CD1c-positive myeloid dendritic cell (primary cell): Measurements from ENCODE around the gene HPSE.
"Not testable (repeated sequence)": the region's sequence is repeated elsewhere in the genome, so short reads cannot be mapped to it uniquely, and the experiment has no call there.

Source experiments
- DNase-seq: peaks from one replicate; pipeline ENCODE4 v3.0.0-alpha.2; 2016; ENCODE audit errors: extremely low spot score

The HPSE gene

DNA sequence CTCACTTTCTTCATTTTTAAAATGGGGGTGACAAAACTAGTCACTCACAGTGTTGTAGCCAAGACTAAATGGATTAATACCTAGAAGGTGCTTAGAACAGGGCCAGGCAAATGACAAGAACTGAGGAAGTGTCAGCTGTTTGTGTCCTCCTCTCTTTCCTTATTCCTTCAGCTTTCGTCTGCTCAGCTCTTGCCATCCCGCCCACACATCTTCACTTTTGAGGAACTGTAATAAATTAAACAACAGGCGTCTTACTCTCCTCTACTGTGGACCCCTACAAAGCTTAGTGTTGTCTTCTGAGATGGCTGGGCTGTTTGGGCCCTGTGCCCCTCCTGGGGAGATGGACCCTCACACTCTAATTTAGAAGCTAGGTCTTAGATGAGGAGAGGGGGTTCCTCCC is 2.7 kb downstream of the HPSE start:
- peak; percentile 56 for DNase-seq

DNA sequence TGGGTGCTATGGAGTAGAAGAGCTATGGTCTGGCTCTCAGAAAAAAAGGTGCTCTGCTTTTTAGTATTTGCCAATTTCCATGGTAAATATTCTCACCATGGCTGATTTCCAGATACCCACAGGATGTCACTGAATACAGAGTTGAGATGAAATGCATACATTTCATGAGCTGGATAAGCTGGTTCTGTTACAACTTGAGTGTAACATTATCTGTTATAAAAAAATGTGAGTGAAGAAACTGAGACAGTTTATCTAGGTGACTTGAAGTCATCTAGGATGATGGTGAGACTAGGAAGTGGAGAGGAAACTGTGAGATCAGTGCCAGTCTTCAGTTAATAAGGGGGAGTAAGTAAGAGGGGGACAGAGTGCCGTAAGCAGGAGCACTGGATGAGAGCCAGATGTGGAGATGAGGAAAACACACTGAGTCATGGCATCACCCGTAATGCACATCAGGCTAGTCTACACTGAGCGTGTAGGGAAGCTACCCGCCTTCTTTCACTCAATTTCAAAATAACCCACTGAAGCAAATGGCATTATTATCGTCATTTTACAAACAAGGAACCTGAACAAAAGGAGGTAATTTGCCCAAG is 5.0 kb downstream of the HPSE start:
- DNase-seq, result peak; percentile 51

DNA sequence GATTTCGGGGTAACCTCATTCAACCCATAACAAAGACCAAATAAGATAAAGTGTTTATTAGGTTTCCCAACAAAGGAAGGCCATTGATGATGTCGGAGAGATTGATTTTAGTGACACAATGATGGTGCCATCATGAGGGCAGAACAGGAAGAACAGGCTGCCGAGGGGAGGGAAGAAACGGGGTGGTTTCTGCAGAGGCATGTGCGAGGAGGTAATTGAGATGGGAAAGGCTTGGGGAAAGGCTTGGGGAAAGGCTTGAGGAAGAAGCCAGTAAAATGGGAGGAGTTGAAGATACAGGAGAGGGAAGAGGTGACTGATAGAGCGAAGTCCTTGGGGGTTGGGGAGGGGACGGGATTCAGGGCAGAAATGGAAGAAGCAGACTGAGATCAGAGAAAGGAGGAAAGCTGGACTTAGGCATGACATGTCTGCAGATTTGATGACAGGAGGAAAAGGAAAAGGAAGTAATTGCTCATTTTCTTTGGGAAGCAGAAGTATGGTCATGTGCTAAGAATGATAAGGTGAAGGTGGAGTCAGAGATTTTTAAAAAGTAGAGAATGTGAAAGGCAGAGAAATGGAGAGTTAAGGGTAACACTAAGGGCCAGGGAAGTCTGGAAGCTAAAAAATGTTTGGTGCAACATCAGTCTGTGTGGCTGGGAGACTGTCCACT is 6.0 kb downstream of the HPSE start:
- DNase-seq, result peak; percentile 9

DNA sequence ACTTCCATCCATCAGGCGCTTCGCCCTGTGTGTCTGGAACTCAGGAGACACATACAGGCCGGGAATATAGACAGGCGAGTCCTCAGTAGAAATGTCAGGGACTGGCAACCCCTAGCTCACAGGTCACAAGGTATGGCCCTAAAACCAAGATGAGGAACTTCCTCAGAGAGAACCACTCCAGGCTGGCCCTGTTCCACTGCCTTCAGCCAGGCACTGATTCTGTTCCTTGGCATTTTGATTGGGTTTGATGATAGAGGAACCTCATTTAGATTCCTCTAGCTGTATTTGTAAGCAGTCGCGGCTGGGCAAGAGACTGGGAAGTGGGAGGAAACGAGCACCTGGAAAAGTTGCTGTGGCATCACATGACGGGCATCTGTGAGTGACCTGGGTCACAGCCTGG is 8.1 kb downstream of the HPSE start:
- no peak for DNase-seq

DNA sequence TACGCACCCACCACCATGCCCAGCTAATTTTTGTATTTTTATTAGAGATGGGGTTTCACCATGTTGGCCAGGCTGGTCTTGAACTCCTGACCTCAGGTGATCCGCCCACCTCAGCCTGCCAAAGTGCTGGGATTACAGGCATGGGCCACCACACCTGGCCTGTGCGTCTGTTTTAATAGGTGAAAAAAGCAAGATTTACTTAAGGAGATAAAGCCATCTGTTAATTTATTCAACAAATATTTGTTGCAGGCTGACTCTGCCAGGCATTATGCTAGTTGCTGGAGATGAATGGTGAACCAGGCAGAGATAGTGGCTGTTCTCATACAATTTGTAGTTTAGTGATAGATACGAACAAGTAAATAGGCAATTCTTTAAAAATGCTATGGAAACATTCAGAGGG is 9.3 kb downstream of the HPSE start:
- not testable (repeated sequence) for DNase-seq

DNA sequence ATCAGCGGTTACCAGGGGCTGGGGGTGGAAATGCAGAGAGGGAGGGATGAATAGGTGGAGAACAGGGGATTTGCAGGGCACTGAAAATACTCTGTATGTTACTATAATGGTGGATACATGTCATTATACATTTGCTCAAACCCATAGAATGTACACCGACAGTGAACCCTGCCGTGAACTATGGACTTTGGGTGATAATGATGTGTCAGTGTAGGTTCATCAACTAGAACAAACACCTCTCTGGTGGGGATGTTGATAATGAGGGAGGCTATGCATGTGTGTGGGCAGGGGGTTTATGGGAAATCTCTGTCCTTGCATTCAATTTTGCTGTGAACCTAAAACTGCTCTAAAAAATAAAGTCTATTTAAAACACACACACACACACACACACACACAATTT is 11.5 kb downstream of the HPSE start:
- no peak for DNase-seq

DNA sequence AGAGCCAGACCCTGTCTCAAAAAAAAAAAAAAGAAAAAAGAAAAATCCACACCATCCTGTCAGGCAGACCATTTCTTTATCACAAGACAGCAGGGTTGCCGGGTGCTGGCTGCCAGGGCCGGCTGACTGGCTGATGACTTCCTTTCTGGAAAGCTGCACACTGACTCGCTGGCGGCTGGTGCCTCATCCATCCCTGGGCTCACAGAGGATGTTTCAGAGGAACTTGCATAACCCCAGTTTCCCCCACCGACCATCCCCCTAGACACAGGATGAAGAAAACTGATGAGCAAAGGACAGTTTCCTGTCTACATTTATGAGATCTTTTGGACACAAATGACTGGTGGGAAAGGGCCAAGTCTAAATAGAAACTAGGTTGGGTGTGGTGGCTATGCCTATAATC is 14.1 kb downstream of the HPSE start:
- DNase-seq, result peak; percentile 55

DNA sequence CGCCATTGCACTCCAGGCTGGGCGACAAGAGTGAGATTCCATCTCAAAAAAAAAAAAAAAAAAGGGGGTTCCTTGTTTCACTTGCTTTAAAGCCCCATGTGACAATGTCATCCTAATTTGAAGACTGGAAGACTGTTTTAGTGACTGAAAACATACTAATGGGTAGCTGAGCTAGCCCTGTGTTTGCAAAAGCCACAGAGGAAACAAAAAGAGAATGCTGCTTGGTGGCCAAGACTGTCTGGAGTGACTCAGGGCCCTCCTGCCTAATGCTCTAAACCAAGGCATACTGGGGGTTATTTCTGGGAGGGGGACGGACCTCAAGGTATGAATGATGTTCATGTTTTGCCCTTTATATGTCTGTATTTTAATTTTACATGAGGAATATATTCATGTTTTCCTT is 16.0 kb downstream of the HPSE start:
- no peak for DNase-seq

DNA sequence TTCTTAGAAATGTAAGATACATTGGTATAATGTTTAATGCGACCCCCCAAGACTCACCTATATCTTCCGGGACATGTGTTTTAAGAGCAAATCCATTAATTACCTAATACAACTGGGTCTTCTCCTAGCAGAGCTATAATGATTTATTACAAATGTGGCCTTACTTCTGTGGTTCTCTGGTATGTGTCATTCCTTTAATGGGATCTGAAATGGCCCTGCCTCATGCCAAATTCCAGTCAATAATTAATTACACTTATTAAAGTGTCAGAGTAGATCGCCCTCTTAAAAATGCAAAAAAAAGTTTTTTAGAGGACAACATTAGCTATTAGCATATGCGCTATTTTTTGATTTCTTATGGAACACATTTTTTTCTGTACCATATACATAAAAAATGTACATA is 17.0 kb downstream of the HPSE start:
- no peak for DNase-seq

DNA sequence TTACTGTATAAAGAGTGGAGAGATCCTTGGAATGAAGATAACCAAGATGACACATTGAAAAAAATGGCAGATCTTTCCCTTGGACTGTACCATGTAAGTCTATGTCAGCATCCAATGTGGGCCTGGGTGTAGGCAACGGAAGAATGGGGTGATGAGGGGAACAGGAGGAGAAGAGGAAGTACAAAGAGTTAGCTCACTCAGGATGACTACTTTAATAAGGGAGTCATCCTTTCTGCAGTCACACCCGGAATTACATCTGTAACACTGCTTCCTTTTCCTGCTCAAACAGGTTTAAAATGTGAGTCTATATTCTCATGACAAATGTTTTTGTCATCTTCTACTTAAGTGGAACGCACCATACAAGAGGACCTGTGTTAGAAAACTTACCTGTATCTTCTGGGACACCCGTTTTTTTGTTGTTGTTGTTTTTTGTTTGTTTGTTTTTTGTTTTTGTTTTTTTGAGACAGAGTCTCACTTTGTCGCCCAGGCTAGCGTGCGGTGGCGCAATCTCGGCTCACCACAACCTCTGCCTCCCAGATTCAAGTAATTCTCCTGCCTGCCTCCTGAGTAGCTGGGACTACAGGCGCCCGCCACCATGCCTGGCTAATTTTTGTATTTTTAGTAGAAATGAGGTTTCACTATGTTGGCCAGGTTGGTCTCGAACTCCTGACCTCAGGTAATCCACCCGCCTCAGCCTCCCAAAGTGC is 18.0 kb downstream of the HPSE start:
- DNase-seq, result peak; percentile 58

DNA sequence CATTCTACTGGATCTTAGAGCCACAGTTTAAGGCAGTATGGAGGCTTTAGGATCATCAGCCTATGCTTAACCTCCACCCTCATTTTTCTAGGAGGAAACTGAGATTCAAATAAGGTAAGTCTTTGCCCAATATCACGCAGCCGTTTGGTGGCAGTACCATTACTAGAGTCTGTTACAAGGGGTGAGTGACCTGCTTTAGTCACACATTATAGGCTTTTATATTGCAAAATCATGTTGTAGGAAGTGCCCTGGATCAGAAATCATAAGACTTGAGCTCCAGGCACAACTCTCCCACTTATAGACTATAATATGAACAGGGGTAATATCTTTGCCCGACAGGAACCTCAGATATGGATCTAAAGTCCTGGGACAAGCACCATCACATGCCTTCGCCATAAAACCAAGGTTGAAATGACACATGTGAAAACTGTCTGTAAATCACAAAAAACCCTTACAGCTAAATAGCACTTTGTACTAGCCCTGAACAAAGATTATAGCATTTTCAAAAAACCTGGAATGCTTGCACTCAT is 19.2 kb downstream of the HPSE start:
- DNase-seq, result no peak

DNA sequence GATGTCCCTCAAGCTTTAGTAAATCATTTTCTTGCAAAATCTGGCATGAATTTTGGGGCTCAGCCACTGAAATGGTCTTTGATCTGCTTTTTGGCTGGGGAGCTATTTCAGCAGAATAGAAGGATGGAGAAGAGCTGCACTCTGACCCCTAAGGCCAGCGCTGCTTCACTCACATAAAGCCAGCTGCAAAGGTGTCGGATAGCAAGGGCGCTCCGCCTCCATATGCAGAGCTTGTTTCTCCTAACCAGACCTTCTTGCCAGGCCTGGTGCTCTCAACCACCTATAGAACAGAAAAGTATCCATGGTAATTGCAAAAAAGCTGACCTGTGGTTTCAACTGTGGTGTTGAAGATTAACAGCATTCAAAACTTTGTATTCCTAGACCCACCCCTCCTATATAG is 26.0 kb downstream of the HPSE start:
- no peak for DNase-seq

DNA sequence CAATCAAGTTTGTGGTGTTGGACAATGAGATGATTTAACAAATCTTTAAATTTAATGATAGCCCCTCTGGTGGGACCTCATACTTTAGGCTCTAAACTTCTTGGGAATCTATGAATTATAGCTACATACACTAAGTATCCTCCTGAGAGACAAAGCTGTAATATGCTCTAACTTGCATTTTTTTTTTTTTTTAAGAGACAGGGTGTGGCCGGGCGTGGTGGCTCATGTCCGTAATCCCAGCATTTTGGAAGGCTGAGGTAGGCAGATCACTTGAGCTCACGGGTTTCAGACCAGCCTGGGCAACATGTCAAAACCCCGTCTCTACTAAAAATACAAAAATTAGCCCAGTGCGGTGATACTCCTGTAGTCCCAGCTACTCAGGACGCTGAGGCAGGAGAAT is 26.7 kb downstream of the HPSE start:
- DNase-seq, result no peak

DNA sequence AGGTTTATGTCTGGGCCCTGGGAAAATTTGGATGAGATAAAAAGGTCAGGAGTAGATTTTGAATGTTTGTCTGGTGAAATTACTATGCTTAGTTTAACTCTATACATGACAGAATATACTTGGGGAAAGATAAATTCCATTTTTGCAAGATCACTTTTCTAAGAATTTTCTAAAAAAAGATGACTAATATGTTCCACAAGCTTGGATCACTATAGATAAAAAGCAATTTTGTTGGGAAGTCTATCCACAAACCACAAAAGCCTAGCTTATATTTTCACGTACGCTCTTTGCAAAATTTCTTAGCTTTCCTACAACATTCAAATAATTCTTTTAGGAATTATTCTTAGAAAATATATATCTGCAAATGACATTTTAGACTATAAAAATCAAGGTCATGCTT is 29.5 kb downstream of the HPSE start:
- no peak for DNase-seq

DNA sequence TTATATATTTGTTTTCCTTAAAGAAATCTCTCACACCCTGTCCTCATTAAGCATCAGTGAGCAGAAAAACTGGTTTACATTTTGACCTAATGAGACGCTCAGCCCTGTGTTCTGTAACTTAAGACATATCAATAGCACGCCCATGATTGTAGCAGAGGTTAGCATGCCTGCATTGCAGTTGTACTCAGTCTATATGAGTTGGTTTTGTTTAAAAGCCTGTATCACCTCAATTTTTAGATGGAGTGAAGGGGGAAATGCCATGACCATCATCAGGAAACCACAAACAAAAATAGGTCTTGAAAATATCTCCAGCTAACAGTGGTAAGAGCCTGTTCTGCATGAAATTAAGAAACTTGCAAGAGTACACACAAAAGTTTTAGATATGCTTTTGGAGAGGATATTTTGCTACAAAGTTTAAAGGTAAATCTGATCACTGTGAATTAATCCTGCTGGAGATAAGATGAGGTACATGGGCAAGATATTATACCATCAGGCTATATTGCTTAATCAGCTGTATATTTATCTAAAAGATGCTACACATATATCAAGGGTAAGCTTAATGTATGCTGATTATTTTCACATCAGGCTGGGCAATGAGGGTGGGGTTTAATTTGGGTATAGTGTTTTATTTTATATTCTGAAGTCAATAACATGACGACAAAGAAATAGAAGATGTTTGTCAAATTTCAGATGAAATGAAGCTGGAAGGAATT is 36.9 kb downstream of the HPSE start:
- DNase-seq, result no peak

DNA sequence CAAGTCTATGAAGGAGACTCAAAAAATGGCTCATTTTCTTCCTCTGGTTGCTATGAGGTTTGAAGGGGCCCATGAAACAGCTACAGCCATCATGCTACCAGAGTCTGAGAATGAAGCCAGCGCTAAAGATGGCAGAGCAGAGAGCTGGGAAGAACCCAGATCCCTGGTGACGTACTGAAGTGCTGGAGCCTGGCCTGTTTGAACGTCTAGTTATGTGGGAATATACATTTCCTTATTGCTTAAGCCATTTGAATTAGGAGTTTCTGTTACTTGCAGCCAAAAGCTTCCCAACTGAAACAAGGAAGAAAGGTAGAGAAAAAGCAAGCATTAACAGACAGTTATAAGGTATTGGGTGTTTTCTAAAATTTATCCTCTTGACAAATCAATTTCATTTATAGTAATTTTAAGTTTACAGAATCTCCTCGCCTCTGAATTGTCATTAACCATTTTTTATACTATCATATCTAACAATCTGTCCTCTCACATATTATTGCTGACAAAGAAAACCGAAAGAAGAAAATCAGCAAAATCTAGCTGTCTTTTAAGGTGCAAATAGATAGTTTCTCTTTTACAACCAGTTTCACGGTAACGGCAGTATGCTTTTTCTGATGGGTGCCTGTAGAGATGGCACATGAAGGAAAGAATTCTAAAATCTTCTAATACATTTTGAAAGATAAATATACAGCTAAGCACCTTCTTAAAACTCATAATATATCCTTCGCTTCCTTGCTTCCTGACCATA is 41.2 kb downstream of the HPSE start:
- no peak for DNase-seq

DNA sequence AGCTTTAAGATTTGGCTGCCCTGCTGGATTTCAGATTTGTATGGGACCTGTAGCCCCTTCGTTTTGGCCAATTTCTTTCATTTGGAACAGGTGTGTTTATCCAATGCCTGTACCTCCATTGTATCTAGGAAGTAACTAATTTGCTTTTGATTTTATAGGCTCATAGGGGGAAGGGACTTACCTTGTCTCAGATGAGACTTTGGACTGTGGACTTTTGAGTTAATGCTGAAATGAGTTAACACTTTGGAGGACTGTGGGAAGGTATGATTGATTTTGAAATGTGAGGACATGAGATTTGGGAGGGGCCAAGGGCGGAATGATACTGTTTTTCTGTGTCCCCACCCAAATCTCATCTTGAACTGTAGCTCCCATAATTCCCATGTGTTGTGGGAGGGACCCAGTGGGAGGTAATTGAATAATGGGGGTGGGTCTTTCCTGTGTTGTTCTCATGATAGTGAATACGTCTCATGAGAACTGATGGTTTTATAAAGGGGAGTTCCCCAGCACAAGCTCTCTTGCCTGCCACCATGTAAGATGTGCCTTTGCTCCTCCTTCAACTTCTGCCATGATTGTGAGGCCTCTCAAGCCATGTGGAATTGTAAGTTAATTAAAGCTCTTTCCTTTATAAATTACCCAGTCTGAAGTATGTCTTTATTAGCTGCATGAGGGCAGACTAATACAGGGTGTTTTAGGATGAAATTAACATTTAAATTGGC is 44.4 kb downstream of the HPSE start:
- not testable (repeated sequence) for DNase-seq

DNA sequence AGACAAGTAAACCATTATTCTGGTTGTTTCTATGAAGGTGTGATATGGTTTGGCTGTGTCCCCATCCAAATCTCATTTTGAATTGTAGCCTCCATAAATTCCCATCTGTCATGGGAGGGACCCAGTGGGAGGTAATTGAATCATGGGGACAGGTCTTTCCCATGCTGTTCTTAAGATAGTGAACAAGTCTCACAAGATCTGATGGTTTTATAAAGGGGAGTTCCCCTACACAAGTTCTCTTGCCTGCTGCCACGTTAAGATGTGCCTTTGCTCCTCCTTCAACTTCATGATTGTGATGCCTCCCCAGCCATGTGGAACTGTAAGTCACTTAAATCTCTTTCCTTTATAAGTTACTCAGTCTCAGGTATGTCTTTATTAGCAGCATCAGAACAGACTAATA is 46.3 kb downstream of the HPSE start:
- not testable (repeated sequence) for DNase-seq

DNA sequence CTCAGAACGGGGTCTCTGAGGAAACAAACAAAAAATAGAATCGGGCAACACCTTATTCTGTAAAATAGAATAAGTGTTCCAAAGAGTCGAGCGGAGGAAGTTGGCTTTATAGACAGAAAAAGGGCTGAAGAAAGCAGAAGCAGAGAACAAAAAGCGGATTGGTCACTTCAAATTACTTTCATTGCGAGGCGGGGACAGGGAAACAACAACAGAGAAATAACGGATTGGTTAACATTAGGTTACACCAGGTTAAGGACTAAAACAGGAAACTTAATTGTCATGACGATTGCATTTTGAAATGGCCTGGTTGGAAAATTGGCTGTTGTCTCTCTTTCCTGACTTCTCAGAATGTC is 49.6 kb downstream of the HPSE start:
- peak; percentile 90 for DNase-seq

DNA sequence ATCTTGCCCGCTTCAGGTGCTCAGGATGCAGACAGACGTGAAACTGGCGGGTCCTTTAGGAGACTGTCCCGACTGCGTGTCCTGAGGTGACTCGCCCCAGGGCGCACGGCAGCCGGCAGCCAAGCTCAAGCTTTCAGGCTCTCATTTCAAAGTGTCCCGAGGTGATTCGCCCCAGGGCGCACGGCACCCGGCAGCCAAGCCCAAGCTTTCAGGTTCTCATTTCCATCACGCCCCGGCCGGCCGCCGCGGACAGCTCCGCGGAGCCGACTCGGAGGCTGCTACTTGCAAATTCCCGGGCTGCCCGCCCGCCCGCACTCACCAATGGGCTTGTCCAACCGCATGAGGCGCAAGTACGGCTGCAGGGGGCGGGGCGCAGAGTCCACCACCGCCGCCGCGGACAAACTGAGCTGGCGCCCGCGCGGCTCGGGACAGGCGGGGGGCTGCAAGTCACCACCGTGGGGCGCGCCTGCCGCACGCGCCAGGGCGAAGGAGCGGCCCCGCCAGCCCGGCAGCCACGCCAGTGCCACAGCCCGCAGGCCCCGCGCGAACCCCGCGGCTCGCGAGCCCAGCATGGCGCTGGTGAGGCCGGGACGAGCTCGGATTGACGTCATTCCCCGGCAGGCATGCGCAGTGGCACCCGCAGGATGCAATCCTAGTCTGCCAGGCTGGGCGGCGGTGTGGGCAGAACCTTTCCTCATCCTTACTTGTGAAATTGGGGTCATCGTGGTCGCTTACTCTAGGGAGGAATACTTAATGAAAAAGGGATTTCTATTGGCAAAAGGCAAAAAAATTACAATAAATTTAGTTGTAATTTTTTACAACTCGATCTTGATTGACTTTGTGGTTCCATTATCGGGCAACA is 50.2 kb downstream of the HPSE start, which contains the start of gene COQ2:
Gene COQ2 (minus strand): TSS at position 606 of the 862 bp plus-strand sequence. CDS start 34 bp downstream, at position 572.
- DNase-seq, result peak; percentile 97
